Endothelial cell of umbilical vein (primary cell): ENCODE results near the gene TMEM178A. TPM values are rescaled to one million over a fixed set of nuclear protein-coding genes. Genes with fewer than 3 reads are reported as not detected.

Experiments
- BruUV-seq: library from RNA; stranded (reverse); fragments of 400-500 nt; replicated peaks from 2 replicates; lab custom pipeline; 2021; lab: Mats Ljungman, UMichigan
- CTCF ChIA-PET: fragments of 300-600, 350-600 bp; sonication (Branson Sonifier 250); formaldehyde crosslinking; loops from one replicate; lab custom pipeline; 2021; ENCODE audit warnings: antibody characterized with exemption, inconsistent platforms; lab: Charles Lee
- POLR2A ChIA-PET: fragments of 300-600, 350-600 bp; sonication (Branson Sonifier 250); formaldehyde crosslinking; loops from one replicate; lab custom pipeline; 2021; ENCODE audit warnings: antibody characterized with exemption, inconsistent platforms; lab: Charles Lee
- DNase-seq: peaks from one replicate; pipeline ENCODE4 v3.0.0-alpha.2; 2011; ENCODE audit warnings: low read depth, low spot score
- FAIRE-seq: peaks from 2 replicates; lab custom pipeline; 2011; peaks lifted over from hg19 to GRCh38; lab: Jason Lieb, UNC
- H2AFZ ChIP-seq: 2 replicates; pipeline ENCODE4 v1.6.0; 2012; ENCODE audit warnings: low read depth, low read length, control low read depth, inconsistent platforms
- H3K27ac ChIP-seq: 2 replicates; pipeline ENCODE4 v1.5.1; 2011; ENCODE audit warnings: low read depth, mild to moderate bottlenecking, control low read depth, low read length, moderate library complexity; ENCODE audit not compliant: insufficient read depth
- H3K27me3 ChIP-seq, 2 experiments: 2 replicates each; pipeline versions ENCODE4 v1.6.0 to v1.6.1; 2011; ENCODE audit warnings: low read length in 2 of 2, mixed read lengths in 1 of 2; ENCODE audit not compliant: control insufficient read depth in 2 of 2, insufficient read depth in 2 of 2
- H3K36me3 ChIP-seq, 2 experiments: 2 replicates in 1 of 2; 3 replicates in 1 of 2; pipeline ENCODE4 v1.5.1; 2011; ENCODE audit warnings: low read length in 2 of 2, mild to moderate bottlenecking in 1 of 2, moderate library complexity in 1 of 2; ENCODE audit not compliant: control insufficient read depth in 2 of 2, insufficient read depth in 2 of 2; ENCODE audit errors: extremely low read depth in 1 of 2
- H3K4me1 ChIP-seq: 3 replicates; pipeline ENCODE4 v1.5.1; 2011; ENCODE audit warnings: mild to moderate bottlenecking, low read length; ENCODE audit not compliant: control insufficient read depth, insufficient read depth; ENCODE audit errors: extremely low read depth
- H3K4me2 ChIP-seq: 2 replicates; pipeline ENCODE4 v1.6.1; 2011; ENCODE audit warnings: low read length, control low read depth, mixed read lengths; ENCODE audit not compliant: insufficient read depth
- H3K4me3 ChIP-seq, 3 experiments: fragments of 200-600 bp in 1 of 3; sonication (generic), shearing (Covaris generic) in 1 of 3; replicated peaks in 1 of 3; 2 replicates each; pipeline ENCODE4 v1.5.1; 2011 to 2016; ENCODE audit warnings: control low read depth in 3 of 3, low read length in 3 of 3, mild to moderate bottlenecking in 2 of 3, inconsistent platforms in 1 of 3, low read depth in 1 of 3, moderate library complexity in 1 of 3; ENCODE audit not compliant: insufficient read depth in 1 of 3
- H3K79me2 ChIP-seq: 2 replicates; pipeline ENCODE4 v1.6.0; 2012; ENCODE audit warnings: low read length, inconsistent platforms; ENCODE audit not compliant: control insufficient read depth, insufficient read depth
- H3K9ac ChIP-seq: replicated peaks from 2 replicates; pipeline ENCODE3; 2011; ENCODE audit warnings: low read length, control low read depth; ENCODE audit not compliant: insufficient read depth; ENCODE audit errors: extremely low read depth
- H3K9me1 ChIP-seq: replicated peaks from 3 replicates; pipeline ENCODE4 v1.6.0; 2011; ENCODE audit warnings: mild to moderate bottlenecking, low read length; ENCODE audit not compliant: control insufficient read depth, insufficient read depth; ENCODE audit errors: extremely low read depth
- H3K9me3 ChIP-seq: replicated peaks from 2 replicates; pipeline ENCODE4 v1.5.1; 2012; ENCODE audit warnings: low read length, inconsistent platforms; ENCODE audit not compliant: control insufficient read depth, insufficient read depth
- H4K20me1 ChIP-seq: replicated peaks from 2 replicates; pipeline ENCODE3; 2011; ENCODE audit warnings: mild to moderate bottlenecking, low read length; ENCODE audit not compliant: control insufficient read depth, insufficient read depth; ENCODE audit errors: extremely low read depth
- EZH2 ChIP-seq: IDR thresholded peaks from 2 replicates; pipeline ENCODE4 v1.6.1; 2012; ENCODE audit warnings: borderline replicate concordance, low read depth, mild to moderate bottlenecking, moderate library complexity, low read length, inconsistent platforms; ENCODE audit not compliant: severe bottlenecking
- FOS ChIP-seq: IDR thresholded peaks from 2 replicates; pipeline ENCODE4 v1.6.1; 2011; ENCODE audit warnings: mild to moderate bottlenecking, low read length, moderate library complexity, borderline replicate concordance; ENCODE audit not compliant: insufficient read depth
- GATA2 ChIP-seq: IDR thresholded peaks from 2 replicates; pipeline ENCODE4 v1.7.0; 2011; ENCODE audit warnings: low read depth, mild to moderate bottlenecking, moderate library complexity, mixed read lengths, low read length; ENCODE audit not compliant: insufficient read length, insufficient read depth
- JUN ChIP-seq: IDR thresholded peaks from 2 replicates; pipeline ENCODE4 v1.6.1; 2011; ENCODE audit warnings: borderline replicate concordance, low read depth; ENCODE audit not compliant: insufficient read length, insufficient read depth
- MYC ChIP-seq: IDR thresholded peaks from one replicate; pipeline ENCODE4 v1.6.1; 2011; ENCODE audit warnings: mild to moderate bottlenecking, low read depth, low read length
- POLR2A ChIP-seq: IDR thresholded peaks from 2 replicates; pipeline ENCODE4 v1.6.1; 2012; ENCODE audit warnings: low read depth, mild to moderate bottlenecking, control low read depth, low read length
- POLR2AphosphoS5 ChIP-seq: IDR thresholded peaks from 2 replicates; pipeline ENCODE4 v1.6.1; 2012; ENCODE audit warnings: low read depth, mild to moderate bottlenecking, control low read depth, low read length, moderate library complexity; ENCODE audit not compliant: insufficient read depth
- dilution Hi-C: fragments of 300-500 bp; cut with MboI; formaldehyde crosslinking; loops from one replicate; pipeline ENCODE4 v1.15.0; 2019; ENCODE audit warnings: low sequenced_read_pairs; ENCODE audit not compliant: extremely low pct_ligation_motif_present
- intact Hi-C: fragments of 100-400 bp; cut with micrococcal nuclease; formaldehyde crosslinking; loops from one replicate; pipeline ENCODE4 v1.10.0; 2022
- polyA plus RNA-seq, 4 experiments: library from polyadenylated mRNA; depleted of rRNA in 3 of 4; stranded (reverse) in 3 of 4; unstranded in 1 of 4; fragments of >200 nt; gene quantifications; 2 replicates each; pipeline versions ENCODE4 v1.2.1 to v1.2.3, GENCODE V29; 2011 to 2012; ENCODE audit warnings: missing spikeins in 1 of 4
- total RNA-seq: library from RNA; stranded (reverse); gene quantifications from 2 replicates; pipeline ENCODE4 v1.2.3, GENCODE V29; 2021
- TF ChIP-seq, protein P1 (sequence below), 2 donors: IDR thresholded peaks; 1 replicate in 1 of 2; 2 replicates in 1 of 2; pipeline ENCODE4 v1.5.1; 2011; ENCODE audit warnings: low read length in 2 of 2, mild to moderate bottlenecking in 2 of 2, moderate library complexity in 2 of 2, control low read depth in 1 of 2, inconsistent platforms in 1 of 2, low read depth in 1 of 2; ENCODE audit not compliant: insufficient read depth in 1 of 2; ENCODE audit errors: extremely low read depth in 1 of 2
- TF ChIP-seq, protein P2 (sequence below): IDR thresholded peaks from 2 replicates; pipeline ENCODE4 v1.6.1; 2011; ENCODE audit not compliant: insufficient read depth, insufficient read length

TMEM178A gene
- total and polyA plus RNA-seq, 2 donors (not counting 3 experiments of a cell fraction or from before 2014, with no cell fraction given): 1.5 to 2.8 TPM

- intact Hi-C loops (no loop called here), dilution Hi-C loops (no loop called here)
- no TSS peak for BruUV-seq
- H3K36me3 ChIP-seq: no peaks in the 10 kb centered on the region
- ChIA-PET POLR2A (no interaction called here), CTCF (interaction anchor here (5.0 kb wide), 1 partner anchor 9 kb away, joined by 44 read pairs; no protein-coding TSS in a partner anchor)
- no peak overlapping the region for H3K4me2 ChIP-seq
- no peaks in the 10 kb centered on the region for H3K4me1 ChIP-seq
- H3K9me3 ChIP-seq: no peaks in the 10 kb centered on the region
- no peak overlapping the region for H3K27ac ChIP-seq
- DNase-seq: no peak
- TF ChIP-seq, protein P1, sequence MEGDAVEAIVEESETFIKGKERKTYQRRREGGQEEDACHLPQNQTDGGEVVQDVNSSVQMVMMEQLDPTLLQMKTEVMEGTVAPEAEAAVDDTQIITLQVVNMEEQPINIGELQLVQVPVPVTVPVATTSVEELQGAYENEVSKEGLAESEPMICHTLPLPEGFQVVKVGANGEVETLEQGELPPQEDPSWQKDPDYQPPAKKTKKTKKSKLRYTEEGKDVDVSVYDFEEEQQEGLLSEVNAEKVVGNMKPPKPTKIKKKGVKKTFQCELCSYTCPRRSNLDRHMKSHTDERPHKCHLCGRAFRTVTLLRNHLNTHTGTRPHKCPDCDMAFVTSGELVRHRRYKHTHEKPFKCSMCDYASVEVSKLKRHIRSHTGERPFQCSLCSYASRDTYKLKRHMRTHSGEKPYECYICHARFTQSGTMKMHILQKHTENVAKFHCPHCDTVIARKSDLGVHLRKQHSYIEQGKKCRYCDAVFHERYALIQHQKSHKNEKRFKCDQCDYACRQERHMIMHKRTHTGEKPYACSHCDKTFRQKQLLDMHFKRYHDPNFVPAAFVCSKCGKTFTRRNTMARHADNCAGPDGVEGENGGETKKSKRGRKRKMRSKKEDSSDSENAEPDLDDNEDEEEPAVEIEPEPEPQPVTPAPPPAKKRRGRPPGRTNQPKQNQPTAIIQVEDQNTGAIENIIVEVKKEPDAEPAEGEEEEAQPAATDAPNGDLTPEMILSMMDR (IDR thresholded peaks at IDR 0.05; ENCODE audit: extremely low read depth in 1 of 2, insufficient read depth in 1 of 2, low read depth in 1 of 2, low read length in 2 of 2): no peak
- no peak for TF ChIP-seq GATA2
- TF ChIP-seq POLR2A: no peak
- TF ChIP-seq FOS: no peak
- no peak overlapping the region for H3K4me3 ChIP-seq
- no peak for FAIRE-seq
- H3K27me3 ChIP-seq: peaks cover 8 to 14% of the 10 kb centered on the region in 2 experiments
- no peaks in the 10 kb centered on the region for H3K9me1 ChIP-seq
- H2AFZ ChIP-seq: no peak overlapping the region
- H4K20me1 ChIP-seq: no peaks in the 10 kb centered on the region
- H3K9ac ChIP-seq: no peak overlapping the region
- H3K79me2 ChIP-seq: no peaks in the 10 kb centered on the region
Measured at GRCh38 chr2:39720970-39721369, 55.3 kb downstream of the TMEM178A start.

GRCh38 chr2:39723497-39723896 is 57.8 kb downstream of the TMEM178A start:
- Histone ChIP-seq H3K79me2 (no peaks in the 10 kb centered on the region), H3K9me1 (no peaks in the 10 kb centered on the region), H4K20me1 (no peaks in the 10 kb centered on the region), H3K36me3 (no peaks in the 10 kb centered on the region), H3K4me3 (no peak overlapping the region), H2AFZ (no peak overlapping the region), H3K27ac (no peak overlapping the region), H3K9ac (no peak overlapping the region), H3K27me3 (peaks cover 8 to 14% of the 10 kb centered on the region in 2 experiments), H3K4me2 (no peak overlapping the region), H3K9me3 (no peaks in the 10 kb centered on the region), H3K4me1 (peaks cover 4% of the 10 kb centered on the region)
- intact Hi-C loops: no loop called here
- POLR2A ChIA-PET: no interaction called here
- no TSS peak for BruUV-seq
- no peak for DNase-seq
- dilution Hi-C loops: no loop called here
- CTCF ChIA-PET: interaction anchor here (0.6 to 1.5 kb wide), 3 partner anchors 9 to 243 kb away, joined by 3 read pairs; no protein-coding TSS in a partner anchor
- TF ChIP-seq POLR2A: no peak
- TF ChIP-seq EZH2: no peak
- TF ChIP-seq, protein P1 (IDR thresholded peaks at IDR 0.05; ENCODE audit: extremely low read depth in 1 of 2, insufficient read depth in 1 of 2, low read depth in 1 of 2, low read length in 2 of 2): no peak
- TF ChIP-seq, protein P2, sequence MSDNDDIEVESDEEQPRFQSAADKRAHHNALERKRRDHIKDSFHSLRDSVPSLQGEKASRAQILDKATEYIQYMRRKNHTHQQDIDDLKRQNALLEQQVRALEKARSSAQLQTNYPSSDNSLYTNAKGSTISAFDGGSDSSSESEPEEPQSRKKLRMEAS: no peak
- TF ChIP-seq JUN: no peak
- TF ChIP-seq POLR2AphosphoS5: no peak
- no peak for TF ChIP-seq GATA2
- no peak for TF ChIP-seq MYC
- TF ChIP-seq FOS: no peak
- no peak for FAIRE-seq
